Astrocyte (in vitro differentiated cells and primary cell): ENCODE data around the gene REXO1.

ENCODE experiments used
- EZH2 ChIP-seq: IDR thresholded peaks from 2 replicates; pipeline ENCODE4 v1.6.1; 2012; ENCODE audit warnings: mild to moderate bottlenecking, low read length, inconsistent platforms; ENCODE audit not compliant: insufficient read depth
- TF ChIP-seq, protein P1 (sequence below): IDR thresholded peaks from 2 replicates; pipeline ENCODE4 v1.5.1; 2011; ENCODE audit warnings: low read depth, mild to moderate bottlenecking, inconsistent platforms, low read length, moderate library complexity; ENCODE audit not compliant: insufficient read depth

DNA sequence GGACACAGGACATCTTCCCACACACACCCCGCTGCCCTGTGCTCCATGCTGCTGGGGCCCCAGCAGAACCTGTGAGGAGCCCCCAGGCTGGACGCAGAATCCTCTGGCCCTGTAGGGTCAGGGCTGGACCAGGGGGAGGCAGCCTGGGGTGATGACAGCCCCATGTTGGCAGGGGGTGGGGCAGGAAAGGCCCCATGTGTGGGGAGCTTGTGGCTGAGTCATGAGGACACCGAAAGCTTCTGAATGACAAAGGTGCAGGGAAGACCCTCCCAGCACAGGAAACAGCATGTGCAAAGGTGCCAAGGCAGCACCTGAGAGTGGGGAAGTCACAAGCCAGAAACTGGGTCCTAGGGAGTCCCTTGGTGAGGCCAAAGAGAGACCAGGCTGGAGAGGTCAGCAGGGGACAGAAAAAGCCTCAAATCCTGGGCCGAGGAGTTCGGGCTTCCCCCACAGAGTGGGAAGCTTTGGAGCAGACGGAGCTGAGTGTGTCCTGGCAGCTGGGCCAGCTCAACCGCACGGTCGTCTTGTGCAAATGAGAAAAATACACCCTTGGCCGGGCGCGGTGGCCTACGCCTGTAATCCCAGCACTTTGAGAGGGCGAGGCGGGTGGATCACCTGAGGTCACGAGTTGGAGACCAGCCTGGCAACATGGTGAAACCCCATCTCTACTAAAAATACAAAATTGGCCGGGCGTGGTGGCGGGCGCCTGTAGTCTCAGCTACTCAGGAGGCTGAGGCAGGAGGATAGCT lies 53.7 kb downstream of the REXO1 start:
- TF ChIP-seq, protein P1, sequence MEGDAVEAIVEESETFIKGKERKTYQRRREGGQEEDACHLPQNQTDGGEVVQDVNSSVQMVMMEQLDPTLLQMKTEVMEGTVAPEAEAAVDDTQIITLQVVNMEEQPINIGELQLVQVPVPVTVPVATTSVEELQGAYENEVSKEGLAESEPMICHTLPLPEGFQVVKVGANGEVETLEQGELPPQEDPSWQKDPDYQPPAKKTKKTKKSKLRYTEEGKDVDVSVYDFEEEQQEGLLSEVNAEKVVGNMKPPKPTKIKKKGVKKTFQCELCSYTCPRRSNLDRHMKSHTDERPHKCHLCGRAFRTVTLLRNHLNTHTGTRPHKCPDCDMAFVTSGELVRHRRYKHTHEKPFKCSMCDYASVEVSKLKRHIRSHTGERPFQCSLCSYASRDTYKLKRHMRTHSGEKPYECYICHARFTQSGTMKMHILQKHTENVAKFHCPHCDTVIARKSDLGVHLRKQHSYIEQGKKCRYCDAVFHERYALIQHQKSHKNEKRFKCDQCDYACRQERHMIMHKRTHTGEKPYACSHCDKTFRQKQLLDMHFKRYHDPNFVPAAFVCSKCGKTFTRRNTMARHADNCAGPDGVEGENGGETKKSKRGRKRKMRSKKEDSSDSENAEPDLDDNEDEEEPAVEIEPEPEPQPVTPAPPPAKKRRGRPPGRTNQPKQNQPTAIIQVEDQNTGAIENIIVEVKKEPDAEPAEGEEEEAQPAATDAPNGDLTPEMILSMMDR, result no peak
- no peak for TF ChIP-seq EZH2
